Common myeloid progenitor, CD34-positive (primary cell): ENCODE data around the gene CLDN25.

Source experiments
- CTCF ChIA-PET: fragments of 350-600 bp; sonication (Branson Sonifier 250); formaldehyde crosslinking; loops from one replicate; lab custom pipeline; 2021; ENCODE audit warnings: antibody characterized with exemption; lab: Charles Lee
- POLR2A ChIA-PET: fragments of 350-600 bp; sonication (Branson Sonifier 250); formaldehyde crosslinking; loops from one replicate; lab custom pipeline; 2021; ENCODE audit warnings: antibody characterized with exemption; lab: Charles Lee
- DNase-seq, 3 donors: peaks; one replicate each; pipeline versions ENCODE4 v3.0.0 to v3.0.0-alpha.2; 2013
- H3K27ac ChIP-seq, 2 experiments: 1 replicate in 1 of 2; 2 replicates in 1 of 2; pipeline ENCODE4 v1.7.0; 2013; ENCODE audit warnings: inconsistent platforms in 2 of 2, low read length in 2 of 2, mild to moderate bottlenecking in 2 of 2, low read depth in 1 of 2, moderate library complexity in 1 of 2; ENCODE audit not compliant: severe bottlenecking in 2 of 2, insufficient read depth in 1 of 2, poor library complexity in 1 of 2
- H3K27me3 ChIP-seq, 5 experiments: replicated peaks in 2 of 5; 1 replicate in 3 of 5; 2 replicates in 2 of 5; pipeline versions ENCODE4 v1.6.1 to v1.7.0; 2013; ENCODE audit warnings: low read length in 4 of 5, mild to moderate bottlenecking in 2 of 5, moderate library complexity in 2 of 5, inconsistent platforms in 1 of 5; ENCODE audit not compliant: insufficient read depth in 5 of 5, control insufficient read depth in 4 of 5
- H3K36me3 ChIP-seq, 4 experiments: 1 replicate in 2 of 4; 2 replicates in 2 of 4; pipeline versions ENCODE4 v1.6.1 to v1.7.0; 2013; ENCODE audit warnings: low read length in 3 of 4, control low read depth in 1 of 4, mild to moderate bottlenecking in 1 of 4; ENCODE audit not compliant: control insufficient read depth in 4 of 4, insufficient read depth in 4 of 4
- H3K4me1 ChIP-seq, 4 experiments: 1 replicate in 3 of 4; 2 replicates in 1 of 4; pipeline versions ENCODE4 v1.6.1 to v1.7.1; 2013; ENCODE audit warnings: low read length in 3 of 4, mild to moderate bottlenecking in 3 of 4, control low read depth in 1 of 4, inconsistent platforms in 1 of 4, moderate library complexity in 1 of 4; ENCODE audit not compliant: control insufficient read depth in 4 of 4, insufficient read depth in 4 of 4; ENCODE audit errors: control extremely low read depth in 1 of 4
- H3K4me3 ChIP-seq, 7 experiments: 1 replicate in 4 of 7; 2 replicates in 3 of 7; pipeline versions ENCODE4 v1.5.1 to v1.7.0; 2013; ENCODE audit warnings: mild to moderate bottlenecking in 7 of 7, low read length in 6 of 7, moderate library complexity in 6 of 7, inconsistent platforms in 2 of 7, low read depth in 2 of 7, control low read depth in 1 of 7; ENCODE audit not compliant: insufficient read depth in 4 of 7, control insufficient read depth in 1 of 7; ENCODE audit errors: extremely low read depth in 1 of 7
- H3K9me3 ChIP-seq, 5 experiments: 1 replicate in 4 of 5; 2 replicates in 1 of 5; pipeline versions ENCODE4 v1.6.1 to v1.7.1; 2013; ENCODE audit warnings: low read length in 4 of 5, mild to moderate bottlenecking in 2 of 5, inconsistent platforms in 1 of 5, low read depth in 1 of 5, moderate library complexity in 1 of 5; ENCODE audit not compliant: control insufficient read depth in 4 of 5, insufficient read depth in 2 of 5; ENCODE audit errors: control extremely low read depth in 1 of 5
- WGBS: methylation state at CpG from one replicate; pipeline ENCODE4 v1.1.5; 2013; ENCODE audit not compliant: insufficient coverage; 5-methylcytosine and 5-hydroxymethylcytosine counted together

Gene CLDN25

DNA sequence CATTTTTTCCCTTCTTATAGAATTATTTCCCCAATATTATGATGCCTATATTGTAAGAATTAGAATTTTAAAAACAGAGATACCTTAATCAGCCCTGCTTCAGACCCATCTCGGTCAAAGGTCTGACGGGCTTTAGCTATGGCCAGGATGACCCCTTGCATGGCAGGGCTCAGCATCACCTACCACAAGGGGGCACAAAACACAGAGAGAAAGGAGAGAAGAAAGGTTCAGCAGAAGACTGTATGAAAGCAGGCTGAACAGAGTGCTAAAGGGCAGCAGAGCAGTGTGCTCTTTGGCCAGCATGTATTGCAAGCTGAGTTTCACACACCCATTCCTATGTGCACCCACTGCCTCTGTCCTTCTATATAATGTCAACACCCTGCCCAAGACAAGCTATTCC is 26.8 kb downstream of the CLDN25 start:
- DNase-seq: peak; percentile 8 to 21 (median 19)
- ChIA-PET CTCF (interaction anchor here (1.2 to 4.2 kb wide), 5 partner anchors 9 to 455 kb away, joined by 4 to 37 read pairs (median 5); partner anchors contain the start of gene HTR3B), POLR2A (no interaction called here)
- Histone ChIP-seq H3K27me3 (no peaks in the 10 kb centered on the region), H3K4me3 (no peak overlapping the region), H3K36me3 (peaks cover 9 to 44% (median 20%) of the 10 kb centered on the region in 4 experiments), H3K9me3 (no peaks in the 10 kb centered on the region), H3K27ac (no peak overlapping the region), H3K4me1 (no peaks in the 10 kb centered on the region)
- no CpG with 5 or more reads among the region's 2 CpGs for WGBS

DNA sequence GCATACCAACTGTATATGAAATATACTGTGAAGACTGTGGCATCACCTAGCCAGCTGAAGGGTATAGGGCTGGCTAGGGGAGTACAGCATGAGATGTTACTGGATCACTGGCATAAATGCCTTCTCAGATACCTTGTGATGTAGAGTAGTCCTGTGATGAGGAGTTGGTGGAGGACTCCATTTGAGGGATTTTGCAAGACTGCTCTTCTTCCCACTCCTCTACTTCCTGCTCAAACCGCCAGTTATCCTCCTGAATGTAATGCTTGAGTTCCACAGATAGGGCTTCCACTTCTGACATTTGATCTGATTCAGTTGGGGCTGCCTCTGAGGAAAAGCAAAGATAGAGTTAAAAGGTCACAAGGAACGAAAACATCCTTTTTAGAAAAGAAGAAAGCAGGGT is 29.3 kb downstream of the CLDN25 start:
- no peak overlapping the region for H3K4me3 ChIP-seq
- ChIA-PET POLR2A (no interaction called here), CTCF (interaction anchor here (4.2 kb wide), 1 partner anchor 453 kb away, joined by 37 read pairs; no protein-coding TSS in a partner anchor)
- DNase-seq: no peak
- H3K27ac ChIP-seq: no peak overlapping the region
- H3K9me3 ChIP-seq: no peaks in the 10 kb centered on the region
- H3K4me1 ChIP-seq: no peaks in the 10 kb centered on the region
- peaks cover 6 to 33% (median 14%) of the 10 kb centered on the region in 4 experiments for H3K36me3 ChIP-seq
- WGBS: 100% methylated on average over 1 of the region's 2 CpGs
- H3K27me3 ChIP-seq: no peaks in the 10 kb centered on the region

DNA sequence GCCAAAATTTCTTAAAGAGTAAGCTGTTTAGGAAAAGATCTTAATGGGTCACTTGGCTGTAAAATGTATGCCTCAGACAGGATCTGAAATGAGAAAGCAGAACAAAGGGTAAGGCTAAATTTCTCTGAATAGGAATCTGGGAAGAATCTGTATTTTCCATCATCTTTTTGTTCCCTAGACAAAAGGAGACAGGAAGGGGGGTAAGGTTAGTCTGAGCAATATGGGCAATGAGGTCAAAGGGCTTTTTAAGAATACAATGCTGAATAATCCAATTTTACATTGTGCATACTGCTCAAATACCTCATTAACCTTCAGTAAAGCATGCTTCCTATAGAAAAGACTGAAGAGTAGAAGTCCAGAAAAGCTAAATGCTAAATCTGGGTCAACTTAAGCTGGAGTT is 34.6 kb downstream of the CLDN25 start:
- H3K36me3 ChIP-seq: peaks cover 0 to 22% (median 4%) of the 10 kb centered on the region in 4 experiments

DNA sequence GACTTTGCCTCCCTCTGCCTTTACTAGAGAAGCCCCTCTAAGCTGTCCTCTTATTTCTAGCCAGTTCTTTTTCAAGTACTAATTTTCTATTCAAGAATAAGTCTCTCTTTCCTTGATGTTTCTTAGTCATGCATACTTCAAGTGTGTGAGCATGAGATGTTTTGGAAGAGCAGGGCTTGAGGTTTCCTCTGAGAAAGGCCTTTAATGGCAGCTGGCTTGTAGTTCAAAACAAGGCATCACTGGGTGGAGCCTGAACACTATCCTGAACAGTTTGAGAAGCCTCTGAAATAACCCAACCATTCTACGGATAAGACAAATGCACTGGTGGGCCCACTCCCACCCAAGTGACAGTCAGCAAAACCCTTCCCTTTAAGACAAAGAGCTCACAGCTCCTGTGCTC is 37.6 kb downstream of the CLDN25 start:
- Histone ChIP-seq H3K4me1 (no peaks in the 10 kb centered on the region), H3K27ac (no peak overlapping the region), H3K9me3 (no peaks in the 10 kb centered on the region), H3K27me3 (no peaks in the 10 kb centered on the region), H3K4me3 (no peak overlapping the region), H3K36me3 (peaks cover 8 to 37% (median 13%) of the 10 kb centered on the region in 4 experiments)
- POLR2A ChIA-PET: no interaction called here
- WGBS: 100% methylated on average over 1 of the region's 1 CpG
- DNase-seq: no peak
- CTCF ChIA-PET: no interaction called here

More for the DNA sequence above, 34.6 kb downstream of the CLDN25 start:
- no peaks in the 10 kb centered on the region for H3K4me1 ChIP-seq
- no peak overlapping the region for H3K4me3 ChIP-seq
- ChIA-PET CTCF (no interaction called here), POLR2A (no interaction called here)
- no peaks in the 10 kb centered on the region for H3K27me3 ChIP-seq
- H3K27ac ChIP-seq: no peak overlapping the region
- H3K9me3 ChIP-seq: no peaks in the 10 kb centered on the region
- DNase-seq: no peak

GRCh38 chr11:113817626-113818025 is 38.0 kb downstream of the CLDN25 start:
- H3K4me1 ChIP-seq: no peaks in the 10 kb centered on the region
- POLR2A ChIA-PET: no interaction called here
- H3K36me3 ChIP-seq: peaks cover 8 to 41% (median 15%) of the 10 kb centered on the region in 4 experiments
- H3K4me3 ChIP-seq: no peak overlapping the region
- no peaks in the 10 kb centered on the region for H3K9me3 ChIP-seq
- H3K27me3 ChIP-seq: no peaks in the 10 kb centered on the region
- 100% methylated on average over 4 of the region's 6 CpGs for WGBS
- no peak overlapping the region for H3K27ac ChIP-seq
- CTCF ChIA-PET: no interaction called here
- no peak for DNase-seq

- peaks cover 11 to 38% (median 18%) of the 10 kb centered on the region in 4 experiments for H3K36me3 ChIP-seq
- WGBS: 100% methylated on average over 2 of the region's 3 CpGs
- H3K9me3 ChIP-seq: no peaks in the 10 kb centered on the region
- H3K4me3 ChIP-seq: no peak overlapping the region
- no peak overlapping the region for H3K27ac ChIP-seq
- POLR2A ChIA-PET: no interaction called here
- DNase-seq: no peak
- H3K27me3 ChIP-seq: no peaks in the 10 kb centered on the region
- no peaks in the 10 kb centered on the region for H3K4me1 ChIP-seq
- CTCF ChIA-PET: no interaction called here
These were observed 38.8 kb downstream of the CLDN25 start for GRCh38 chr11:113818426-113818825.

GRCh38 chr11:113827477-113827876 is 47.9 kb downstream of the CLDN25 start:
- peaks cover 0 to 34% (median 21%) of the 10 kb centered on the region in 4 experiments for H3K36me3 ChIP-seq

More at GRCh38 chr11:113827477-113827876, 47.9 kb downstream of the CLDN25 start:
- Histone ChIP-seq H3K4me1 (no peaks in the 10 kb centered on the region), H3K27ac (no peak overlapping the region), H3K27me3 (no peaks in the 10 kb centered on the region), H3K4me3 (no peak overlapping the region), H3K9me3 (peaks cover 0 to 6% (median 0%) of the 10 kb centered on the region in 5 experiments)
- no peak for DNase-seq
- POLR2A ChIA-PET: no interaction called here
- CTCF ChIA-PET: interaction anchor here (1.3 kb wide), 1 partner anchor 10 kb away, joined by 4 read pairs; no protein-coding TSS in a partner anchor
- WGBS: no CpG with 5 or more reads among the region's 3 CpGs
